ENCODE results near the gene RPS6KA5.
"Not testable (repeated sequence)": the region's sequence is repeated elsewhere in the genome, so short reads cannot be mapped to it uniquely, and the experiment has no call there.

The RPS6KA5 gene

DNA sequence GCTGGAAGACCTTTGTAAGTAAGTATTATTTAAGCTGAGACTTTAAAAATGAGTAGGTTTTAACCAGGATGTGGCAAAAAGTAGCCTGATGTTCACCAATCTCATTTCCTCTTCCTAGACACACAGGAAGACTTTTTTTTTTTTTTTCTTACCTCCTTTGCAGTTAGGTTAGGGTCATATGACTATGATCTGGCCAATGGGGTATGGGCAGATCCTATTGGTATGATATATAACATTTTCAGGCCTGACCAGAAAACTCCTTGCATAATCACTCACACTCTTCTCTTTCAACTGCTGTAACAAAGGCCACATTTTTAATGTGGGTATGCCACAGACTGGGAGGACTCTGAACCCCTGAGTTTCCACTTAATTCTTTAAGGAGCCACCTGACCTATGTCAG is 2.7 kb upstream of the RPS6KA5 start:
- no peak for FAIRE-seq

DNA sequence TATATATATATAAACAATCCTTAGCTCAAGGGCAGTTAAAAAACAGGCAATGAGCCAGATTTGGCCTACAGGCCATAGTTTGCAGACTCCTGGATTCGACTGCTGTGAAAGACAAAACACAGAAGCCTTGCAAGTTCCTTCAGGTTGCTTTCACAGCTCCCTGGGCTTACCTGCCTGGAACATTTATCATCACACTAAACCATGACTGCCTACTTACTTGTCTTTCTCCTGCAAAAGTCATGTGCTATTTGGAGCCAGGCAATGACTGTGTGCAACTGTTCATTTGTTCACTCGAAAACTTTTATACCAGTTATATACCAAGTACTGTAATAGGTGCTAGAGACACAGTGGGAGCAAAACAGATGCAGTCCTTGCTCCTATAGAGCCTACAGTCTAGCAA is 2.2 kb upstream of the RPS6KA5 start:
- no peak for FAIRE-seq

DNA sequence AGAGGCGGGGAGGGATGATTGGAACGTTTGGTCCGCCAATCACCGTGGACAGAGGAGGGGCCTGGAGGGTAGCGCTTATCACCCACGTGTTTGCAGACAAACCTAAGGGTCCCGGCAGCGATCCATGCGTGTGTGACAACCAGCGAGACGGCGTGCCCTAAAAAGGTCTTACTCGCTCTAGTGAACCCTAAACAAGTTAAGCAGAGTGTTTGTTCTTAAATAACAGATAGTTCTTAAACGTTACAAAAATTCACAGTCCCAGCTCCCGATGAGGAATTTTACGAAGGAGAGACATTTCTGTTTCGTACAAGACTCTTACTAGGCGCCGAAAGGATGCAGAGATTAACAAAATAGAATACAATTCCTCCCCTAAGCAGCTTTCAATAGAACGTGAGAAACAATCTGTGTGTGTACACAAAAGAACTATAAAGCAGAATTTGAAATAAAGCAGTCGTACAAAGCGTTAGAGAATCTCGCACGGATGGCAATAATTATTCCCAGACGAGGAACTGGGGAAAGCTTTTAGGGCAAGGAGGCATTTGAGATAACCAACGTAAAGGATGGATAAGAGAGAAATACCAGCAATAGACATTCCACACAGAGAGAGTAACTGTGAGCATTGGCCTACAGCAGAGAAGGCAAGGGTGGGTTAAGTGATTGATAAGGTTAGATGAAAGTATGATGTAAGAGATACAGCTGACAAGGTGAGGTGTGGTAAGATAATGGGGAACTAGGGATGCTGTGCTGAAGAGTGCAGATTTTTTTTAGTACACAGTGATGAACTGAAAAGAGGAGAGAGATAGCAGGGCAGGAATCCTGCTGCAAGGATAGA is 831 bp upstream of the RPS6KA5 start:
- FAIRE-seq = no peak

DNA sequence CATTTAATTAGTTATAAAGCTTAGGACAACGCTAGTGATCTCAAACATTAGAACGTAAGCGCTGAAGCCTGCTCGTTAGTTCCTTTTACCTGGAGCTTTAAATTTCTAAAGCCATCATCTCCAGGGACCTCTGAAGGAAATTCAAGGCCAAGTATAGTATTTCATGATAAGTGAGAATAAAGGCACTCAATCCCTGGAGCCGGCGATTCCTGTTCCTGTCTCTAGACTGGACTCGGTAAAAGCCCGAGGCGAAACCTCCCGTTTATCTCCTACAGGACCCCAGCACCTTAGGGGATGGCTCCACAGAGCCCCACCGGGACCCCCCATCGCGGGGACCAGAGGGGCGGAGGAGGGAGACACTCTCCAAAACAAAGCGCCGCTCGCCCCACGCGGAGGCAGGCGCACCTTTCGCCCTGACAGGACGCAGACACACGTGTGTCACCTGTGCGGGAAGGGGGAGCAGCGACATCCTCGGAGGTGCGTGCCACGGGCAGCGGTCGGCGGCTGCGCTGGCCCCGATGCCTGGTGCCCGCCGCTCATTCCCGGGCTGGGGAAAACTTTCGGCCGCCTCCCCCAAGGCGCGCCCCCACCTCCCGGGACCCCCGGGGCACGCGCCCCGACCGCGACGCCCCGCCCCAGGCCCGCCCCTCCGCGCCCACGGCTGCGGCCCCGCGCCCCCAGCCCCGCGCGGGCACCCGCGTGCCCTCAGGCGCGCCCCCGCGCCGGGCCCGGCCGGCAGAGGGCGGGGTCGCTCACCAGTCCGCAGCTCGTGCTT is 678 bp downstream of the RPS6KA5 start:
- FAIRE-seq = no peak

DNA sequence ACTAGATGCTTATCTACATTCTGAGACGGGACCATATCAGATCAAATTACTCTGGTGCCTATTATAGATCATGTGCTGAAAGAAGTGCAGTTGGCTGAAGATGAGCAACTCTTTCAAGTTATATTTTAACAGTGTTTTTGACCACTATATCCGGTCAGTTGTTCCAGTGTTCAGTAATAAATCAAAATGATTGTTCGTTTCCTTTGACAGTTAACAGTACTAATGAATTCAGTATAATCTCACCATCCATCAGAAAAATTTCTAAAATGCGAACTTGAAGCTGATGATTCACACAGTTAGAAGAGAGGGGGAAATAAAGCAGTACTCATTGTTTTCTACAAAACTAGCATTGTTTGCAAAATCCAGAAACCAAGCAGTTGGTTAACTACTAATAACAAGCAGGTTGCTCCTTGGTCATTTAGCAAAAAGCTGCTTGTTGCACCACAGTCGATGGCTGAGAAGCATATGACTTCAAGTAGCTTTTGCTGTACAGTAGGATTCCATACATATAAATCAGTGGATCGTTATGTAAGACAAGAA is 2.3 kb downstream of the RPS6KA5 start:
- FAIRE-seq = no peak

DNA sequence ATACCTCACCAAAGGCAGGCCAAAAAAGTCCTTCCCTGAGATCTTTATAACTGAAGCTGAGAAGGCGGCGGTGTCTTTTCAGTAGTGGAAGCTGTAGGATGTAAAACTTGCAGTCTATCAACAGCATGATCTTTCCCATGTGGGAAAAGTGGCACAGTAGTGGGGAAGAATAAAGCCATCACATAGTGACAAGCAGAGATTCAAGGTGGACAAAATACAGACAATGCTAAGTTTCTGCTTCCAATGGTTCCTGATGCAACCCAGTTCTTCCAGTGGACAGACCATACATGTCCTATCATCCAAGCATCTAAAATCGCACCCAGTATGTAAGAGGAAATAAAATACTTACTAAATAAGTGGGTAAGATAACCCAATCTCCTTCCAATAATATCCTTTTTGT is 4.1 kb downstream of the RPS6KA5 start:
- no peak for FAIRE-seq

DNA sequence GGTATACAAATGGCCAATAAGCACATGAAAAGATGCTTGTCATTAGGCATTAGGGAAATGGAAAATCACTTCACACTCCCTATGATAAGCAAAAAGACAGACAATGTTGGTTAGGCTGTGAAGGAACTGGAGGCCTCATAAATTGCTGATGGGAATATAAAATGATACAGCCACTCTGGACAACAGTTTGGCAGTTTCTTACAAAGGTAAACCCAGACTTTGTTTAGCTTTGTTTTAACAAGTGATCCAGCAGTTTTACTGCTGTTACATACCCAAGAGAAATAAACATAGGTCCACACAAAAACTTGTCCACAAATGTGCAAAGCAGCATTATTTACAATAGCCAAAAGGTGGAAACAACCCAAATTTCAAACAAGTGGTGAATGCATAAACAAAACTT is 5.4 kb downstream of the RPS6KA5 start:
- FAIRE-seq = no peak

DNA sequence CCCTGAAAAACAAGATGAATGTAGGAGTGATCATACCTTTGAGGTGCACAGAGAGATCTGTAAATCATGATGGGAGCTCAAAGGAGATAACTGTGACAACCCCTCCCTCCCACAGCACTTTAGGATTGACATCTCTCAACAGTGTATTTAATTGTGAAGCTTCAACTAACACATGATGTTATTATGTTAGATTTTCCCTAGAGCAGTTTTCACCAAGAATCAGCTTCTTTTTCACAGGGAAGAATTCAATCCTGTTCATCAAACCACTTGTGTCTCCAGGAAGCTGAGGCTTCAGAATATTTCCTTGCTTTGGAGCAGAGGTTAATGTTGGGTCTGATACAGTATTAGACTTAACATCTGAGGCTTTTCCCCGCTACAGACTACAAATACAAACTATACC is 11.8 kb downstream of the RPS6KA5 start:
- no peak for FAIRE-seq

DNA sequence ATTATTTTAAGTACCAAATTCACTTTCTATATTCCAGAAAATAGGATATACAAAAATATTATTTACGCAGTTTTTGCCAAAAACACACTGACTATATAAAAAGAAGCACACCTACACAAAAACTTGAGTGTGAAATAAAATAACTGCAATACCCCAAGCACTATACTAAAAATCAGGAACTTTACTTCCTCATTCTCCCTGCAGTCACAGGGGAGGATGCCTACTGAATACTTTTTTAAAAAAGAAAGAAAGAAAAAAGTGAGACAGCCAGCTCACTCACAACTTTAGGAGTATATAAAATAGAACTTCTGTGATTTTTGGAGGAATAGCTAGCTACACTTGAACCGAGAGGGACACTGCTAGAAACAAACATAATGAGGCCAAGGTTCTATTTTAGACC is 12.2 kb downstream of the RPS6KA5 start:
- FAIRE-seq = no peak

DNA sequence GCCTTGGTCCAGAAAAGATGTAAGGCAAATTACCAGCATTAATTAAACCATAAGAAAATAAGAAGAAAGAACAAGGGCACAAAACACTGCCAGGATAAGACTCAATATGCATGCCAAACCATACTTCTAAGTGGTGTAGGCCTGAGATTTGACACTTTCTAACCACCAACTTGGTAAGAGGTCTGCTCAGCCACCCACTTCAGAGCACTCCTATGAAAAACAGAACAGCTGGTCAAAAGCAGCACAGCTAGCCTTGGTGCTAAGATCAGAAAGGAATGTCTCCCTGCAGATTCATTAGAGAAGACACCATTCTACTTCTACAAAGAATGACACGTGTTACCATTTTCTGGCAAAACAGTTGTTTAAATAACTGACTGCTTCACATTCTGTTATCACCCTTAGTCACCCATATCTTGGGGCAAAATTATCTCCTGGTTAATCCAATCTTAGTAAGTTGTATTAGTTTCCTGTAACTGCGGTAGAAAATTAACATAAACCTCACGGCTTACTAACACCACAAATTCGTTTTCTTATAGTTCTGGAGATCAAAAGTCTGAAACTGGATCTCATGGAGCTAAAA is 13.2 kb downstream of the RPS6KA5 start:
- no peak for FAIRE-seq

DNA sequence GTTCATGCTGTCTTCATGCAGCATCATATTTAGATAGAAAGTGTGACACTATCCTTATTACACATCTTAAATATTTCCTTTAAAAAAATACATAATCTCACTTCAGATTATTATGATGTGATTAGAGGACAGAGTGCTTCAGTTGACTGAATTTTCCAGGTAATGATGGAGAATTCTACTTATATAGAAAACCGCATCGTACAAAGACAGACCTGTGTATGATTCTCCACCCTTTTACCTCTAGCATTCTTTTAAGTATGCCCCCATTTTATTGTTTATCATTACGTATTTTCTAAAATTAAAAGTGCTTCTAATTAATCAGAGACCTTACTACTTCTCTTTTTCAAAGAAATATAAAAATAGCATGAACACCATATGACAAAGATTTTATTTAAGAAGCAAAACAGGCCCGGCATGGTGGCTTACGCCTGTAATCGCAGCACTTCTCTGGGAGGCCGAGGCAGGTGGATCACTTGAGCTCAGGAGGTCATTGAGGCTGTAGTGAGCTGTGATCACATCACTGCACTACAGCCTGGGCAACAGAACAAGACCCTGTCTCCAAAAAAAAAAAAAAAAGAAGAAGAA is 13.9 kb downstream of the RPS6KA5 start:
- FAIRE-seq = no peak

DNA sequence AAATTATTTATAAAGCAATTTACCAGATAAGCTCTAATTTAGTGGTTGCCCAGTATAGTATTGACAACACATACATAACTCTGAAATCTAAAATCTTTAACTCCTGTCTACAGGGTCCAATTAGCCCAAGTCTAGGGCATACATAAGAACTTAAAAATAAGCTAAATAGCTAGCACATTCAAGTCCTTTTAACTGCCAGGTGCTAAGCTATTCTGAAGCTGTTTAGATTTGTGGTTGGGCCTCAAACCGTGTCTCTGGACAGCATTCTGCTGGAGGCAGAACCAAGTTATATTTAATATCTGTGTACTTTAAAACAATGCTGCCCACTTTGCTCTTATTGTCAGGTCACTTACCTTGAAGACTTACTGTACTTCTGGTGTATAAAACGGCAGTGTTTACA is 19.0 kb downstream of the RPS6KA5 start:
- no peak for FAIRE-seq

DNA sequence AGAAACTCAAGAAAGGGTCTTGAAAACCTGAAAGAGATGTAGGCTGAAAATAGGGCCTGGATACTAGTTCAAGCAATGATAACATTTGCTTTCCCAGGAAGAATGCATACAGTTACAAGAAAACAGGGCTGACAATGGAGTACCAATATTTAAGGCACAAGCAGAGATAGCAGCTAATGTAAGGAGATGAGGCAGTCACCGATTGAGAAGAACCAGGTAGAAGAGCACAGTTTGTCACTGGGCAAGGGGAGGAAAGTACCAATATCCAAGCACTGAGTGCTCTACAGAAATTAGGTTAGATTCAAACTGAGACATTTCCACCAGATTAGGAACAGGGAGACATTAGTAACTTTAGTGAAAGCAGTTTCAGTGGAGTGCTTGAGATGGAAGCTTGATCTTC is 19.9 kb downstream of the RPS6KA5 start:
- no peak for FAIRE-seq

DNA sequence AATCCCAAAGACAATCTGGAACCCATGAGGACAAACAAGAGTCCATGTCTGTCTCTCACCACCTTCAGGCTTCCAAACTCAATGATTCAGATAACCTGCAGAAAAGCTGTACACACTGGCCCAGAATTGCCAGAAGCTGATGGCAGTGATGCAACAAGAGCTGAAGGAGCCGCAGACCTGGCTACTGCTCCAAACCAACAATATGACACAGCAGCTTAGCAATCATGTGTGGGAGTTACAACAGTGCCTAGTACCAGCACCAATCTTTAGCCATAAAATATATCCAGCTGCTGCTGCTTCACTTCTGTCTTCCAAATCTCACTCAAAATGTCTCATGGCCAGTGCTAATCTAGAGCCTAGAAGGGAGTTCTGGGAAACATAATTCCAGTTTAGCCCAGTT is 22.0 kb downstream of the RPS6KA5 start:
- no peak for FAIRE-seq

DNA sequence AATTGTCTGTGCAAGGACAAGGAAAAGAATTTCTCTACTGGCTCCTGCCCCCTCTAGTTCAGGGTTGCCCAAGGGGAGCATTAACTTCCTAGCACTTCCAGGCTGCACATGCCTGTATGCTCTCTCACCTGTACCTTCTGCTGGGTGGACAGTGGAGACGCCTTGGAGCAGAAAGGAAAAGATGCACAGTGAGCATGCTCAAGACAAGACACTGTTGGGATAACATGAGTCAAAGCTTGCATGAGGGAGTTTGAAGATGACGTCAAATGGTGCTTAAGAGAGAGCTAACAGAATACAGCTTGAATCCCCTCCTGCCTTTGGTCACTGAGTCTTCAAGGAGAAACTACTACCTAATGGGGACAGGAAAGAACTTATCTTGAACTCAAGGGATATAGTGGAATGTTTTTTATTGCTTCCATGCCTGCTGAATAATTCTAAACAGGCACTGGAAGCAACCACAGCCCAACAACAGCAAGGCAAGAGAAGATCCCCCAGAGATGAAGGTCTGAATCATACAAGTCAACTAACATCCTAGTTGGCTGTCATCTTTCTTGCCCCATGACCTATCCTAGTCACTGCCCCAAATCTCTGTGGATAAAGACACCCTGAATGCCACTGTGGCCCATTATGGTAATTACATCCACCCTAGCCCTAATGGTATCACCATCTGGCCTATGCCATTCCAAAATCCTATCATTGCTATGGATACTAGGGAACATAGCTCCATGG is 23.5 kb downstream of the RPS6KA5 start:
- no peak for FAIRE-seq

DNA sequence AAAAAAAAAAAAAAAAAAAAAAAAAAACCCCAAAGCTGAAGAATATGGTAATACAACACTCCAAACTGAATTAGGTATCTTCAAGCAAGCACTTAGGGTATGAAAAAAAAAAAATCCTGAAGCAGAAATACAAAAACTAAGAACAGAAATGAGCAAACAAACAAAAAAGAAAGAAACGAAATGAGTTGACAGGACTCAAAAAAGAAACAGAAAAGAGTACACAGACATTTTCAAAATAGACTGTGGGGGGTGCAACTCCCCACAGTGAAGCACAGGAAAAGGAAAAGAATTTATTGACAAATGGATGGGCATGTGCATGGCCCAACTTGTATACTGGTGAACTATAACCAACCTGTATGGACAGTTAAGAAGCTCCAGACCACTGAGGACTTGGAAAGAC is 24.6 kb downstream of the RPS6KA5 start:
- no peak for FAIRE-seq

DNA sequence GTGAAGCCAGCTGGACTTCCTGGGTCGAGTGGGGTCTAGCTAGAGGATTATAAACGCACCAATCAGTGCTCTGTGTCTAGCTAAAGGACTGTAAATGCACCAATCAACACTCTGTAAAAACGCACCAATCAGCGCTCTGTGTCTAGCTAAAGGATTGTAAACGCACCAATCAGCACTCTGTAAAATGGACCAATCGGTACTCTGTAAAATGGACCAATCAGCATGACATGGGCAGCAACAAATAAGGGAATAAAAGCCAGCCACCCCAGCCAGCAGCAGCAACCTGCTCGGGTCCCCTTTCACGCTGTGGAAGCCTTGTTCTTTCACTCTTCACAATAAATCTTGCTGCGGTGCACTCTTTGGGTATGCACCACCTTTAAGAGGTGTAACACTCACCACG is 26.1 kb downstream of the RPS6KA5 start:
- FAIRE-seq = not testable (repeated sequence)

DNA sequence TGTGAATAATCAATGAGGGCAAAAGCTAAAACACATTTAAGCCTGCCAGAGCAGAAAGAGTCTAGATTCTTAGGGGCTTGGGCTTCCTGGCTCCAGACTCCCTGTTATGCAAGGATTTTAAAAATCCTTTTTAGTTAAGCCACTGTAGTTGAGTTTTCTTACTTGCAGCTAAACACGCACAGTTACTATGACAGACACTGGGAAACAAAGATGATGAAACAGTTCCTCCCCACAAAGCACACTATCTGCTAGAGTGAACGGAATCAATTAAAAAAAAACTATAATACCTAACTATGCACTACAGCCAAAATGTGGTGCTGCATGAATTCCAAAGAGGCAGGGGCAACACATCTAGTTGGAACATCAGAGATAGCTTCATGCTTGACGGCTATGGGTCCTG is 28.2 kb downstream of the RPS6KA5 start:
- FAIRE-seq = no peak

DNA sequence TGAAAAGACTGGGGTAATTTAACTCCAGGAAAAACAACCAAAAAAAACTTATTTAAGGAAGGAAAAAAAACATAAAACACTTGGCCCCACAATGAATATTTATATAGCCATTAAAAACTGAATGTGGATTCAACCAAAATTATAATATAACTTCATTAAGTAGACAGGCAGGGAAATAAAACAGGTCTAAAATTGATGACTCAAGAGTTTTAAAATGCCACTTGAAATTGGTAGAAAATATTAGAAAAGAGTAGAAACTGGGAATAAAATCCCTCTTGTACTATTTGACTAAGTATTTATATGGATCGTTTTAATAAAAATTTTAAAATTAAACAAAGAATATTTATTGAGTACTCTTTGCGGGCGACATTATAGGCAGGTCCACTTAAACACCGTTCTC is 28.8 kb downstream of the RPS6KA5 start:
- FAIRE-seq = peak; percentile 15

DNA sequence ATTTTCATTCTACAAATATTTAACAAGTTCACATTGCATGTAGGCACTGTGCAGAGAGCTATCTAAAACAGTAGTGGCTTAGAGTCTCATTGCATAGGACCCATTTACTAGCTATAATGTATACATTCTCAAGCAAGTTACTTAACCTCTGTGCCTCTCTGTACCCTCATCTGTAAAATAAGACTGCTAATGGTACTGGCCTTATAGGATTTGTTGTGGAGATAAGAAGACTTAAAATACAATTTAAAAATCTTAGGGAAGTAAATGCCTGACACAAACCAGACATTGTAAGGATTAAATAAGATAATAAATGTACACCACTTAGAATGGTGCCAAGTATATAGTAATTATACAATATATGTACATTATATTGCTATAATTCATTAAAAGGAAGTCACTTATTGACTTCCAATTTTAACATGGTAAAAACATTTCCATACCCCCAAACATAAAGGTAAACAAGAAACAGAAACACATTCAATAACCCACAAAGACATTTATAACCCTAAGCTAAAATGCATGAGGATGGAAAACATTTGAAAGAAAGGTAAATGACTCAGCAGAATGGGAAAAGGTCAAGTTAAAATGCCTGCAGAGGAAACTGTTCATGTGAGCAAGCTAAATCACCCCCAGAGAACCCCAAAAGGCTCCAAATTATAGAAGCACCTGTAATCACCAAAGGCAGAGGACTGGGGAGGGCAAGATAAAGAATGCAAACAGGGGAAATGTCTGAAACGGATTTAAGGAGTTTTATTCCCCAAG is 30.8 kb downstream of the RPS6KA5 start:
- FAIRE-seq = no peak

DNA sequence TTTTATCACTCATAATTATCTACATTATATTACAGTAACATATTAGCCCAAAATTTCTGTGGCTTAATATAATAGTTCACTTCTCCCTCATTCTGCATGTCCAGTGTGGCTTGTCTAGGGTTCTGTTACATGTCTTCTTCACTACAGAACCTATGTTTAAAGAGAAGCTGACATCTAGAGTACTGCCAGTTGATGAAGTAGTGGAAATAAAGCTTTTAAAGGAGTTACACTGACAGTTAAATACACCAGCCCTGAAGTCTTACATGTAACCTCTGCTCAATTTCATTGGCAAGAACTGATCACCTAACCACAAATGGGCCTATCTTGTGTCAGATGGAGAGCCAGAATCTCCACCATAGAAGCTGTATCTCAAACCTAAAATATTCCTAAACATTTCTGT is 32.9 kb downstream of the RPS6KA5 start:
- no peak for FAIRE-seq

DNA sequence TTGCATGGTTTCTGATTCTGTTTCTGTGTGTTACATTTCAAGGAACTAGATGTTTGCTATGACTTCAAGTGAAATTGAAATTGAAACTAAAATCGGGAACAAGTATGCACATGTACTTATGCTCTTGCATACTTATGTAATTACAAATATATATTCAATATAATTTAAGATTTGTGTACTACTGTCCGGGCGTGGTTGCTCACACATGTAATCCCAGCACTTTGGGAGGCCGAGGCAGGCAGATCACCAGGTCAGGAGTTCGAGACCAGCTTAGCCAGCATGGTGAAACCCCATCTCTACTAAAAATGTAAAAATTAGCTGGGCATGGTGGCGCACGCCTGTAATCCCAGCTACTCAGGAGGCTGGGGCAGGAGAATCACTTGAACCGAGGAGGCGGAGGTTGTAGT is 37.8 kb downstream of the RPS6KA5 start:
- not testable (repeated sequence) for FAIRE-seq
